Jurkat, Clone E6-1 (cell line): ENCODE data around the gene PHPT1.

Experiments
- DNase-seq: peaks from one replicate; pipeline ENCODE4 v3.0.0-alpha.2; 2011; ENCODE audit warnings: low read depth, low spot score
- H3K4me3 ChIP-seq: 2 replicates; pipeline ENCODE4 v1.5.1; 2011; ENCODE audit warnings: mild to moderate bottlenecking, low read length, control low read depth, moderate library complexity

The PHPT1 gene

DNA sequence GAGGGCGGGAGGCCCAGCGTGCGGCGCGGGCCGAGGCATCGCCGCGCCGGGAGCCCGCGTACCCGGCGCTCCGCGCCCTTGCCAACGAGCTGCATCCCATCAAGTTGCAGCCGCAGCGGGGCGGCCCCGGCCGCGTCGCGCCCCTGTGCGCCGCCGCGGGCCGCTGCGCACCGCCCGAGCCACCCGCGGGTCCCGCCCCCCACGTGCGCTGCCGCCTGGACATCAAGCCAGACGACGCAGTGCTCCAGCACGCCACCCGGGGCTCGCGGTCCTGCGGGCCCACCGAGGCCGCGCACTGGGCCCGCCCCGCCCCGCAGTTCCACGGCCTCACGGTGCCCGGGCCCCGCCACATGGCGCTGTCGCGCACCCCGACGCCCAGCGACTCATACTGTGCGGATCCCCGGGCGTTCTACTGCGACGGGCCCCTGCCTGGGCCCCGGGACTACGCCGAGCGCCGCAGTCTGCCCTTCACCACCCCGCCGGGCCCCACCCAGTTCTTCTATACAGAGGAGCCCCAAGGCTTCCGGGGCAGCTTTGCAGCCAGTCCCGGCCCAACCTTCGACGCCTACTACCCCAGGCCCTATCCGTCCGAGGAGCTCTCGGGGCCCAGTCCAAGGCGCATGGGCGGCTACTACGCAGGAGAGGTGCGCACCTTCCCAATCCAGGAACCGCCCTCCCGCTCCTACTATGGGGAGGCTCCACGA, 4.3 kb upstream of the PHPT1 start:
- no peak for DNase-seq
- H3K4me3 ChIP-seq, result no peak overlapping the region

DNA sequence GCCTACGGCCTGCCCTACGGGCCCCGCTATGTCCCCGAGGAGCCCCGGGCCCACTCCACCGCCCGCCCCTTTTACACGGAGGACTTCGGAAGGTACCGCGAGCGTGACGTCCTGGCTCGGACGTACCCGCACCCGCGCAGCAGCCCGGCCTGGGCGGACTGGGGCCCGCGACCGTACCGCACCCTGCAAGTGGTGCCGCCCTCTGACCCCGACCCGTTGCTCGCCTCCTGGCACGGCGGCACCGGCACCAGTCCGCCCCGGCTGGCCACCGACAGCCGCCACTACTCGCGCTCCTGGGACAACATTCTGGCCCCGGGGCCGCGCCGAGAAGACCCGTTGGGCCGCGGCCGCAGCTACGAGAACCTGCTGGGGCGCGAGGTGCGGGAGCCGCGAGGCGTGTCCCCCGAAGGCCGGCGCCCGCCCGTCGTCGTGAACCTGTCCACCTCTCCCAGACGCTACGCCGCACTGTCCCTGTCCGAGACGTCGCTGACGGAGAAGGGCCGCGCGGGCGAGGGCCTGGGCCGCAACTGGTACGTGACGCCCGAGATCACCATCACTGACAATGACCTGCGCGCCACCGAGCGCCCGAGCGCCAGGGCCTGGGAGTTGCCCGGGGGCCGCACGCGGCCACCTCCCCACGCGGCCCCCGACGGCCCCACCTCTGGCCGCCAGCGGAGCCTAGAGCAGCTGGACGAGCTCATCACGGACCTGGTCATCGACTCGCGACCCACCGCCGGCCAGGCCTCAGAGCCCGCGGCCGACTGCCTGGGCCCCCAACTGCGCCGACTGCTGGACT, 3.5 kb upstream of the PHPT1 start:
- DNase-seq, result no peak
- no peak overlapping the region for H3K4me3 ChIP-seq

DNA sequence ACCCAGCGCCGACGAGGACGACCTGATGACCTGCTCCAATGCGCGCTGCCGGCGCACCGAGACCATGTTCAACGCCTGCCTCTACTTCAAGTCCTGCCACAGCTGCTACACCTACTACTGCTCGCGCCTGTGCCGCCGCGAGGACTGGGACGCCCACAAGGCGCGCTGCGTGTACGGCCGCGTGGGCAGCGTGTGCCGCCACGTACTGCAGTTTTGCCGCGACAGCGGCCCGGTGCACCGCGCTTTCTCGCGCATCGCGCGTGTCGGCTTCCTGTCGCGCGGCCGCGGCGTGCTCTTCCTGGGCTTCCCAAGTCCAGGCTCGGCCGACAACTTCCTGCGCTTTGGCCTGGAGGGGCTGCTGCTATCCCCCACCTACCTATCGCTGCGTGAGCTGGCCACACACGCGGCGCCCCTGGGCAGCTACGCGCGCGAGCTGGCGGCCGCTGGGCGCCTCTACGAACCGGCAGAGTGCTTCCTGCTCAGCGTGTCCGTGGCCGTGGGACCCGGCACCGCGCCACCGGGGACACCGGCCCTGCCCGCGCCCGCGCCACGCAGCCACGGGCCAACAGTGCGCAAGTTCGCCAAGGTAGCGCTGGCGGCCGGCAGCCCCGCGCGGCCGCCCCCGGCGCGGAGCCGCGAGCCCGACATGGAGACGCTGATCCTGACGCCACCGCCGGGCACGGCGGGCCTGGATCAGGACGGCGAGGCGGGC, 2.7 kb upstream of the PHPT1 start:
- H3K4me3 ChIP-seq, result no peak overlapping the region
- DNase-seq, result no peak

DNA sequence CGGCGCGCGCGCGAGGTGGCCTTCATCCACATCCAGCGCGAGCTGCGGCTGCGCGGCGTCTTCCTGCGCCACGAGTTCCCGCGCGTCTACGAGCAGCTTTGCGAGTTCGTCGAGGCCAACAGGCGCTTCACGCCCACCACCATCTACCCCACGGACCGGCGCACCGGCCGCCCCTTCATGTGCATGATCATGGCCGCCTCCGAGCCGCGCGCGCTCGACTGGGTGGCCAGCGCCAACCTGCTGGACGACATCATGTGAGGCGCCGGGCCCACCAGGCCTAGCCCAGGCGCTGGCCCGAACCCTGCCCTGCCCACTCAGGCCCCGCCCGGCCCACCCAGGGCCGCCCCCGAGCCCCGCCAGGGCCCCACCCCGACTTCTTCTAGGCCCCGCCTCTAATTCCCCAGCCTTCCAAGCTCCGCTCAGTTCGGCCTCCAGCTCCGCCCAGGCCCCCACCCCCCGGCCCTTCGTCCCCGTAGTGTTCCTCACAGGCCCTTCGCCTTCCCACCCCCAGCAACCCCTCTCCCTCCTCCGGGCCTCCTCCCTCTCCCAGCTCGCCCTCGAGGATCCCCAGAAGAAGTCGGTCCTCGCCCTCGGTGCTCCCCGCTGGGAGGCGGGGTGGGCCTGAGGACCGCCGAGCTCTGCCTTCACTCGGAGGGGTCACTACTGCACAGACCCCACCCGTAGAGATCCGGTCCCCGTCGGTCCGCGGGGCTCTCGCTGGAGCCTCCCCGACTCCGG, 2.0 kb upstream of the PHPT1 start:
- no peak for DNase-seq

GRCh38 chr9:136847826-136848392, 1.3 kb upstream of the PHPT1 start:
- DNase-seq, result peak; percentile 51
- peak overlapping the region; percentile 80 for H3K4me3 ChIP-seq

More for the DNA sequence above, 2.0 kb upstream of the PHPT1 start:
- H3K4me3 ChIP-seq, result peak overlapping the region; percentile 80

- DNase-seq, result no peak
- H3K4me3 ChIP-seq, result peak overlapping the region; percentile 80
Observed at GRCh38 chr9:136848393-136849037, 694 bp upstream of the PHPT1 start.

DNA sequence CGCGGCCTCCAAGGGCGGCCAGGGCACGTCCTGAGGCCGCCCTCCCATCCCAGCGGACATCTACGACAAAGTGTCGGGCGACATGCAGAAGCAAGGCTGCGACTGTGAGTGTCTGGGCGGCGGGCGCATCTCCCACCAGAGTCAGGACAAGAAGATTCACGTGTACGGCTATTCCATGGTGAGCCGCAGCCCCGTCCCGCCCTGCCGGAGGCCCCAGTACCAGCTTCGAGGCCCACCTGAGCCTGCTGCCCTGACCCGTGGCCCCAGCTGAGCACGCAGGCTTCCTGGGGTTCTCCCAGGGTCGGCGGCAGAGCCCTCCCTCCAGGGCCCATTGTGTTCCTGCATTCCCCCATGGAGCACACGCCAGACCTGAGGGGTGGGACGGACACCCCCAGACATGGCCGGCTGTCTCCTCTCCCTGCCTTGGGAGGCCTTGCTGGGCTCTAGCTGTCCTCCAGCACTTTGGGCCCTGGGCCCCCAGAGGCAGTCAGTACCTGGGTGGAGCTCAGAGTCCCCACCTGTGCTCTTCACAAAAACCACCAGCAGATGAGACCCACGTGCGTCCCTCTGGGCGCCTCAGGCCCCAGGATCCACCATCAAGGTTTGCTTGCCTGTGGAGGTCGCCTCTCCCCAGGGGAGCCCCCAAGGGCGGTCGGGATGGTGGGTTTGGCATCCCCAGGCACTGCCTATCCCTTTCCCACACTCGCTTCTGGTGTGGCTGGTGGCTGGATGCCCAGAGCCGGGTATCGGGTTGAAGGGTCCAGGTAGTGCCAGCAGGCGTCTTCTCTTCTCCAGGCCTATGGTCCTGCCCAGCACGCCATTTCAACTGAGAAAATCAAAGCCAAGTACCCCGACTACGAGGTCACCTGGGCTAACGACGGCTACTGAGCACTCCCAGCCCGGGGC, 1.0 kb downstream of the PHPT1 start:
- peak overlapping the region; percentile 80 for H3K4me3 ChIP-seq
- no peak for DNase-seq

DNA sequence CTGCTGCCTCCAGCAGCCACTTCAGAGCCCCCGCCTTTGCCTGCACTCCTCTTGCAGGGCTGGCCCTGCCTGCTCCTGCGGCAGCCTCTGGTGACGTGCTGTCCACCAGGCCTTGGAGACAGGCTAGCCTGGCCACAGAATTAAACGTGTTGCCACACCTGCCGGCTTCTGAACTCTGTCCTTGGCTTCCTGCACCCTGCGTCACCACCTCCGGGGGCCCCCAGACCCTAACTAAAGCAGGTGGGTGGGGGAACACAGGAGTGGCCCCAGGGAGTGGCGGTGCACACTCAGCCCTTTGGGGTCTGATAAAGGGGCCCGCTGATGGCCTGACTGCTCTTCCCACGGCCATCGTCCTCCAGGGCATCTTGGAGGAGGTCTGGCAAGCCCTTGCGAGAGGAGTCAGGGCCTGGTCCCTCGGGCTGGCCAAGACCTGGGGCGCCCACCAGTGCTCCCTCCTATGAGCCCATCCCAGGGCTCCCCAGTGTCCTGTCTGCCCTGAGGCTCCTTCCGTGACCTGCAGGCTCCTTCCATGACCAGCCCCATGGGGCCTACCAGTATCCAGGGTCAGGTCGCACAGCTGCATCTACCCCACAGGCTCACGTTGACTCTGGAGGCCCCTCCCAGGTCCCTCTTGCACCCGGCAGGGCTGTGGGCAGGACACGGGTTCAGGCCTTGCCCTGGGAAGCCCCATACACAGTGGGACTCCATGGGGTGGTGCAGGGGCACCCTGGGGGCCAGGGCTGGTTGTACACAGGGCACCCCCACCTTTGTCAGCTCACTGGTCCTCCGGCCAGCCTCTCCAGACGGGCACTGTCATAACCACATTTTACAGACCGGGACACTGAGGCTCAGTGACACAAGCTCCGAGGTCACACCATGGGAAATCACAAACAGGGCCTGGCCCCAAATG, 1.9 kb downstream of the PHPT1 start:
- no peak for DNase-seq
- H3K4me3 ChIP-seq, result no peak overlapping the region

DNA sequence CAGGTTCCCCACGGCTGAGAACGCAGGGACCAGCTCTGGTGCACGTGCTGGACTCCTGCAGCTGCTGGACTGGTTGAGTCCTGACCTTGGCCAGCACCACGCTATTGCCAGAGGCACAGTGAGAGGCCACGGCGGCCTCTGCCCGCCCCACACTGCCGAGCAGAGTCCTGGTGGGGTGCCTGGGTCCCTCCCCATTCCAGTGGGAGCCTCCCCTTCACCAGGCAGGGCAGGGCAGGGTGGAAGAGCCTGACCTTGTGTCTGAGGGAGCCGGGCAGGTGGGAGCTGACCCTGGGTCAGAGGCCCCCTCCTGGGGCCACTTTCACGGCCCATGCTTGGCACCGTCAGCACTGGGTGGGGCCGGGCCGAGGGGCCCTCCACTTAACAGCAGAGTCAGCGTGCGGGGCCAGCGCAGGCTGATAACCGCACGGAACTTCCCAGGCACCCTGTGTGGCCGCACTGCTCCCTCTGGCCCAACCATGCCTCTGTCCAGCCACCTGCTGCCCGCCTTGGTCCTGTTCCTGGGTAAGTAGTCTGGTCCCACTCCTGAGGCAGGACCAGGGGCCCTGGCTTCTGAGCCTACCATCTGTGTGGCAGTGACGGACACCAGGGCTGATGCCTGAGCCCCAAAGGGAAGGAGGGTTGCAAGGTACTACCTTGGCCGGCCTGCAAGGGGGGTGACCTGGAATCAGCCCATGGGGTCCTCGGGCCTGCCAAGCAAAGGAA, 2.9 kb downstream of the PHPT1 start, which contains the start of gene MAMDC4:
Gene MAMDC4 (plus strand): TSS at position 406 of the 723 bp plus-strand sequence. CDS start 71 bp downstream, at position 477.
- no peak for DNase-seq
- H3K4me3 ChIP-seq, result no peak within 1 kb of the TSS

DNA sequence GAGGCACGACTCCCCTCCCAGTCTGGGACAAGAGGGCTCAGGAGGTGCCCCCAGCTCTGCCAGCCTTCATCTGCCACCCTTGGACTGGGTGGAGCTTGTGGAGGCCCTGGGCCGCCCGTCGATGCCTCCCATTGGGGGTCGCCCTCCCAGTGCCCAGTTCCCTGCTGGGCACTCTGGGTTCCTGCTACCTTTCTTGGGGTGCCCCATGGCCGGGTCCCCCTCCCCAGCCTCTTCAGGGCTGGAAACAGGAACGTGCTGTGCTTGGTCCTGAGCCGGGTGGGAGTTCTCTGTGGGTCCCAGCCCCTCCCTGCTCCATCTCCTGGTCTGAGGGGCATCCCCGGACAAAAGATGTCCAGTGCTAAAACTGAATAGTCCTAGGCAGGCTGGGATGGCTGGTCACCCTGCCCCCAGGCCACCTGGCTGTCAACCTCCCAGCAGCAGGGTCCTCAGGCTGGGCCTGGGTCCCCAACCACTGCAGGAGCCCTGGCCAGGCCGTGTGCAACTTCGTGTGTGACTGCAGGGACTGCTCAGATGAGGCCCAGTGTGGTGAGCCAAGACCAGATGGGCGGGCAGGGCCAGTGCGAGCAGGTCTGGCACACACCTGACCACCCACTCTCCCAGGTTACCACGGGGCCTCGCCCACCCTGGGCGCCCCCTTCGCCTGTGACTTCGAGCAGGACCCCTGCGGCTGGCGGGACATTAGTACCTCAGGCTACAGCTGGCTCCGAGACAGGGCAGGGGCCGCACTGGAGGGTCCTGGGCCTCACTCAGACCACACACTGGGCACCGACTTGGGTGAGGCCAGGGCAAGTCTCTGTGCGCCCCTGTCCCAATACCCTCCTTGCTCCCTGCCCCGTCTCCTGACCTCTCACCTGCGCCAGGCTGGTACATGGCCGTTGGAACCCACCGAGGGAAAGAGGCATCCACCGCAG, 3.7 kb downstream of the PHPT1 start:
- H3K4me3 ChIP-seq, result no peak overlapping the region
- DNase-seq, result no peak

- no peak for DNase-seq
- H3K4me3 ChIP-seq, result no peak overlapping the region
Observed at GRCh38 chr9:136853596-136854112, 4.4 kb downstream of the PHPT1 start.

- DNase-seq, result no peak
- H3K4me3 ChIP-seq, result no peak overlapping the region
Observed at GRCh38 chr9:136854113-136854841, 5.1 kb downstream of the PHPT1 start.

GRCh38 chr9:136854842-136855460, 5.7 kb downstream of the PHPT1 start:
- DNase-seq, result no peak

More at GRCh38 chr9:136854842-136855460, 5.7 kb downstream of the PHPT1 start:
- H3K4me3 ChIP-seq, result no peak overlapping the region
